Stimulated activated CD8-positive, alpha-beta memory T cell treated with anti-CD3 and anti-CD28 coated beads, Interleukin-4, amount 100 ng/mL, for 24 hours (primary cell): Measurements from ENCODE around the gene TFDP2.

Experiments
- DNase-seq: peaks from one replicate; pipeline ENCODE4 v3.0.0-alpha.2; 2020; ENCODE audit warnings: low read depth

Gene TFDP2

DNA sequence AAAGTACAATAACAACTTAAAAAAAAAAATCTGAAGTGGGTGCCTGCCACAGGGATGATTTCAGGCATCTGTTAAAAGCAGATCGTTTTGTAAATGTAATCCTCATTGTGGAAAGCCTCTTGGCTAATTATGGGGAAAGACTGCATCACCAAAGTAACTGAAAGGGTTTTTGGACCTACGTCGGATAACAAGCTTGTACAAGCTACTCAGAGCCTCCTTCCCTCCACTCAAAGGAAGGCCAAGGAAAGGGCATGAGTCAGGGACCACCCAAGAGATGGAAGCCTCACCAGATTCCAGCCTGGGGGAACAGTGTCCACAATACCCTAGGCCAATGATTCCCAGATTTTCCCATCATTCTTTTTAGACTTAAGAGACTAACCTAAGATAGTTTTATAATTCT is 188.6 kb downstream of the TFDP2 start:
- no peak for DNase-seq

GRCh38 chr3:141959589-141960554 is 189.5 kb downstream of the TFDP2 start:
- no peak for DNase-seq

GRCh38 chr3:141955175-141955574 is 194.2 kb downstream of the TFDP2 start:
- DNase-seq = no peak

- no peak for DNase-seq
Observed at GRCh38 chr3:141952611-141953010, 196.7 kb downstream of the TFDP2 start.

GRCh38 chr3:141950572-141951493 is 198.5 kb downstream of the TFDP2 start:
- no peak for DNase-seq

GRCh38 chr3:141949972-141950371 is 199.4 kb downstream of the TFDP2 start:
- no peak for DNase-seq

GRCh38 chr3:141949399-141949798 is 199.9 kb downstream of the TFDP2 start:
- DNase-seq = no peak

DNA sequence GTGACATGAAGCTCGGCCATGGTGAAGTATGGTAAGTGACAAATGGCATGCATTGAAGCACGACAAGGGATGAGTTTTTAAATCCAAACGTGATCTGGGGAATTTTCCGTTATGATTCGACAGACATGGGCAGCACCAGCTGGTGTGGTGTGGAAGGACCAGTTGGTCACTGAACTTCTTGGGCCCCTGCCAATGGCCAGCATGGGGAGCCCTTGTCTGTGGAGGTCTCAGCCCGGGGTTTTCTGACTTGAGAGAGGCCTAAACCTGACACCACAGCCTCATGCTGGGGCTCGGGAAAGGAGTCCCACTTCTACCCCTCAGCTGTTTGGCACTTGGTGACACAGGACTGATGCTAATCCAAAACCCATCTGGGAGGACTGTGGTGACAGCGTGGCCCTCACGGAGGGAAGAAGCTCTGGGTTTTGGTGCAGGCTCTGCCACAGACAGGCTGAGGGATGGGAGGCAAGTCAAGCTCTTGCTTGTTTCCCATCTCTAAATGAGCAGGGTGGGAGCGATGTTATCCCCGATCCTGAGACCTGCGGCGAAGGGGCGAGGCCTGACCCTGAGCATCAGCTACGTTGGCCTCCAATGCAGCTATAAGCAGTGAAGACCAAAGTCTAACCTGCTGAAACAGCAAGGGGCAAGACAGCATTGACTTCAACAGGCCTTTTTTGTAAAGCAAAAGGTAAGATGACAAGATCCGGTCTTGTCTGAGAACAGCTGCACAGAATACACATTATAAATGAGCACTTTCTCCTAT is 203.4 kb downstream of the TFDP2 start:
- no peak for DNase-seq

DNA sequence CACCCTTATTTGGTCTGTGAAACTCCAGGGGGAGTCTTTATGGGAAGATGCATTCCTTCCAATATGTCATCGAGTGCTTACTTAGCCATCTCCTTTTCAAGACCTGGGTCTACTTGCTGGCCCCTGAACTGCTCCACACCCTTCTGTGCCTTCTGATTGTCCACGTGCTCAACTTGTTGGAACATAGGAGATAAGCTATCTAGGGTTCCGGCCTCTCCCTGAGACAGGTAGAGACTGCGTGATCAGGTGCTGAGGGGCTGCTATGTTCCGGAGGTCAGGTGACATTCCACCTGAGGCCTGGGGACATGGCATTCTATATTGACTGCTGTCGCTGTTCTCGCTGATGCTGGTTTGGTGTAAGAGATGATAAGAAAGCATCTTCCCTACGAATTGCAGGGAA is 207.3 kb downstream of the TFDP2 start:
- DNase-seq = no peak

- DNase-seq = no peak
Observed at GRCh38 chr3:141941093-141941492, 208.3 kb downstream of the TFDP2 start.

GRCh38 chr3:141940194-141940776 is 209.1 kb downstream of the TFDP2 start:
- DNase-seq = peak; percentile 5

GRCh38 chr3:141939759-141940158 is 209.6 kb downstream of the TFDP2 start:
- DNase-seq = no peak

DNA sequence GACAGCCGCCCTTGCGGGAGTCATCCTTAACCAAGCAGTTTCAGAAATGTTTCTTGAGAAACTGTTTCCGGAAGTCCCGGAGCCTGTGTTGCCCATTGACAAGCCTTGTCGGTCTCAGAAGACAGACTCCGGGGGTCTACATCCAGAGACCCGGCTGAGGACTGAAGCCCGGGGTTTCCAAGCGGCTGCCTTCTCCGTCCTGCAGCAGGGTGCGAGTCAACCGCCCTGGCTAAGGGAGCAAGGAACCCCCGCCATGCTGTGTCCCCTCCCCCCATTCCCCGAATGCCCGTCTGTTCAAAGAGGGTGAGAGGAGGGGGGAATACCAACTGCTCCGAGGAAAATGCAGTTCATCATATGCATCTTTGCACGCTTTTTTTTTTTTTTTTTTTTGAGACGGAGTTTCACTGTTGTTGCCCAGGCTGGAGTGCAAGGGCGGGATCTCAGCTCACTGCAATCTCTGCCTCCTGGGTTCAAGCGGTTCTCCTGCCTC is 211.3 kb downstream of the TFDP2 start:
- no peak for DNase-seq

- DNase-seq = no peak
Observed at GRCh38 chr3:141934354-141934753, 215.0 kb downstream of the TFDP2 start.

GRCh38 chr3:141933421-141934300 is 215.7 kb downstream of the TFDP2 start:
- DNase-seq = no peak

DNA sequence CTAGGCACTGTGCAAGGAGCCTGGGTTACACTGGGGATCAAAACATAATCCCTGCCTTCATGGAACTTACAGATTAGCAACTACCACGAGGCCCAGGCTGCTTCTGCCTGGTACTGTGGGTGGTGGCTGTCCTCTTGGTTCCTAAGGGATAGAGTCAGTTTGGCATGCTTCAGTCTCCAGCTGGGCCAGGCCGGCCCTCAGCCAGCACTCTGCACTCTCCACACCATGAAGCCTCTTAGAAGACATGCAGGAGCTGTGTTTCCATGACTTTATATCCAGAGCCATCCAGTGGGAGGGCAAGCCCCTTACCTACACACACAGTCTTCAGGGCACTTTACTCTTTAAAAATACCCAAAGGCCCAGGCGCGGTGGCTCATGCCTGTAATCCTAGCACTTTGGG is 218.5 kb downstream of the TFDP2 start:
- DNase-seq = no peak

GRCh38 chr3:141929341-141929995 is 219.9 kb downstream of the TFDP2 start:
- no peak for DNase-seq

GRCh38 chr3:141928631-141929270 is 220.6 kb downstream of the TFDP2 start:
- no peak for DNase-seq

DNA sequence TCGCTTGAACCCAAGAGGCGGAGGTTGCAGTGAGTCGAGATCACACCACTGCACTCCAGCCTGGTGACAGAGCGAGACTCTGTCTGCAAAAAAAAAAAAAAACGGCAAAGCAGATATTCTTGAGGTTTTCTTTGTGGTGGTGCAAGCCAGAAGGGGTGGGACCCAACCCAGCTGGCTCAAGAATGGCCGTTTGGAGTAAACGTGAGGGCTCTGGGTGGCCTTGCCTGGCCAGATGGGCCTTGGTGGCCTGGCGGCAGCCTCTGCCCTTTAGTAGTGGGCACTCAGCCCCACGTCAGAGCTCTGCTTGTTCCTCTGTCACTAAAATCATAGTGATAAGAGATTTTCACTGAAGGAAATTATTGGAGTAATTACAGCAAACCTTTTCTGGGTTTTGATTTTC is 222.4 kb downstream of the TFDP2 start:
- no peak for DNase-seq
